Measurements from ENCODE around the gene ALG2. TPM values are rescaled to one million over a fixed set of nuclear protein-coding genes. Genes with fewer than 3 reads are reported as not detected.

The ALG2 gene
- total and polyA plus RNA-seq, 2 experiments from 2014 or later = 31.5 to 39.7 TPM

GRCh38 chr9:99237356-99237755 is 15.6 kb upstream of the ALG2 start (continued):
- TF ChIP-seq CTCF (conservative IDR thresholded peaks at IDR 0.05; ENCODE audit: low read depth in 2 of 2) = no peak
- TF ChIP-seq NANOG (IDR thresholded peaks at IDR 0.05; ENCODE audit: borderline replicate concordance) = no peak

- ATAC-seq (no peak), DNase-seq (ENCODE audit: low spot score) (no peak)
- Mint-ChIP-seq H3K27me3 (ENCODE audit: insufficient read depth, low read depth, poor library complexity) (no peaks in the 10 kb centered on the region), H3K4me1 (no peaks in the 10 kb centered on the region), H3K9me3 (no peaks in the 10 kb centered on the region), H3K36me3 (ENCODE audit: low read depth) (peaks cover 2% of the 10 kb centered on the region; the same call in 1 of the 3 replicates), H3K27ac (no peak overlapping the region), H3K4me3 (no peak overlapping the region)
- Histone ChIP-seq H3K27ac (ENCODE audit: low read depth) (no peak overlapping the region), H3K36me3 (ENCODE audit: insufficient read depth) (no peaks in the 10 kb centered on the region), H3K4me1 (ENCODE audit: insufficient read depth) (no peaks in the 10 kb centered on the region), H3K4me3 (no peak overlapping the region), H3K9me2 (ENCODE audit: insufficient read depth) (no peaks in the 10 kb centered on the region), H3K4me2 (no peak overlapping the region), H3K79me2 (replicated peaks; ENCODE audit: insufficient read depth) (no peaks in the 10 kb centered on the region), H3F3A (replicated peaks; ENCODE audit: low read depth) (no peaks in the 10 kb centered on the region), H4K20me1 (replicated peaks; ENCODE audit: insufficient read depth) (peaks cover 8% of the 10 kb centered on the region), H2AFZ (no peak overlapping the region), H3K27me3 (ENCODE audit: insufficient read depth) (no peaks in the 10 kb centered on the region)
- TF ChIP-seq STAT1 (IDR thresholded peaks at IDR 0.05; ENCODE audit: unreplicated experiment) = no peak
These were observed 14.3 kb upstream of the ALG2 start for GRCh38 chr9:99235926-99236634.

- Mint-ChIP-seq H3K27me3 (ENCODE audit: insufficient read depth, low read depth, poor library complexity) (no peaks in the 10 kb centered on the region), H3K4me1 (no peaks in the 10 kb centered on the region), H3K27ac (no peak overlapping the region), H3K4me3 (no peak overlapping the region), H3K9me3 (no peaks in the 10 kb centered on the region), H3K36me3 (ENCODE audit: low read depth) (peaks cover 12% of the 10 kb centered on the region)
- H3K27ac ChIP-seq (ENCODE audit: low read depth) = no peak overlapping the region
- H4K20me1 ChIP-seq (replicated peaks; ENCODE audit: insufficient read depth) = peaks cover 8% of the 10 kb centered on the region
- H3K79me2 ChIP-seq (replicated peaks; ENCODE audit: insufficient read depth) = no peaks in the 10 kb centered on the region
- H3F3A ChIP-seq (replicated peaks; ENCODE audit: low read depth) = no peaks in the 10 kb centered on the region
- no peak overlapping the region for H2AFZ ChIP-seq
- no peak overlapping the region for H3K4me2 ChIP-seq
- peaks cover 9% of the 10 kb centered on the region; the same call in 1 of the 2 replicates for H3K36me3 ChIP-seq (ENCODE audit: insufficient read depth)
- H3K27me3 ChIP-seq (ENCODE audit: insufficient read depth) = no peaks in the 10 kb centered on the region
- DNase-seq (ENCODE audit: low spot score) (no peak), ATAC-seq (no peak)
- H3K9me2 ChIP-seq (ENCODE audit: insufficient read depth) = no peaks in the 10 kb centered on the region
- H3K4me3 ChIP-seq = no peak overlapping the region
- TF ChIP-seq POLR2AphosphoS5 (IDR thresholded peaks at IDR 0.05; ENCODE audit: low read depth) (no peak), EZH2phosphoT487 (IDR thresholded peaks at IDR 0.05; ENCODE audit: unreplicated experiment) (no peak), ZNF114 (CRISPR knock-in tag; IDR thresholded peaks at IDR 0.05) (no peak), REST (IDR thresholded peaks at IDR 0.05; ENCODE audit: unreplicated experiment) (no peak), NANOG (IDR thresholded peaks at IDR 0.05; ENCODE audit: borderline replicate concordance) (no peak), STAT1 (IDR thresholded peaks at IDR 0.05; ENCODE audit: unreplicated experiment) (no peak), JUNB (IDR thresholded peaks at IDR 0.05; ENCODE audit: unreplicated experiment) (no peak), EZH2 (IDR thresholded peaks at IDR 0.05; ENCODE audit: low read depth, unreplicated experiment) (no peak), ZNF331 (CRISPR knock-in tag; IDR thresholded peaks at IDR 0.05; ENCODE audit: low read depth) (no peak), ETS1 (IDR thresholded peaks at IDR 0.05) (no peak), CREB1 (CRISPR knock-in tag; IDR thresholded peaks at IDR 0.05; ENCODE audit: low read depth) (no peak), CTCF (conservative IDR thresholded peaks at IDR 0.05; ENCODE audit: low read depth in 2 of 2) (no peak)
- H3K4me1 ChIP-seq (ENCODE audit: insufficient read depth) = no peaks in the 10 kb centered on the region
These were observed 13.3 kb upstream of the ALG2 start for GRCh38 chr9:99235069-99235468.
